HG02938 (cell line): Measurements from ENCODE around the gene MYO10.

Source experiments
- ATAC-seq: cut with Tn5 transposase; IDR thresholded peaks from one replicate; pipeline ENCODE4 v1.9.1; 2021; ENCODE audit warnings: mild to moderate bottlenecking, moderate library complexity; ENCODE audit not compliant: unreplicated experiment

The MYO10 gene

DNA sequence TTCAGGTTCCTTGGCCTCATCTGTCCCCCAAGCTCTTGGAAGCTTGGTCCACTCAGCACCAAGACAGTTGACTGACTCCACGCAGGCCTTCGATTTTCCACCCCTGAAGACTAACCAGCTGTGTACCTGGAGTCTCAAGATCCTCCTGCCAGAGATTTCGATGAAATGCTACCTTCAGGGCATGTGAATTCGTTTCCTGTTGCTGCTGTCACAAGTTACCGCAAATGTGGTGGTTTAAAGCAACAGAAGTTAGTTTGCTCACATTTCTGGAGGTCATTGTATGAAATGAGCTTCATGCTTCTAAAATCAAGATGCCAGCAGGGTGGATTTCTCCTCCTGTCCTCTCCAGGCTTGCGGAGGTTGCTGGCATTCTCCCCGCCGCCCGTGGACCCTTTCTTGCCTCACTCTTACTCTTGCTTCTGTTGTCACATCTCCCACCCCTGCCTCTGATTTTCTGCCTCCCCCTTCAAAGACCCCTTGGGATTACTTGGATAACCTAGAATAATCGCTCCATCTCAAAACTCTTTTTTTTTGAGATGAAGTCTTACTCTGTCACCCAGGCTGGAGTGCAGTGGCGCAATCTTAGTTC, 291.7 kb downstream of the MYO10 start:
- ATAC-seq: no peak

DNA sequence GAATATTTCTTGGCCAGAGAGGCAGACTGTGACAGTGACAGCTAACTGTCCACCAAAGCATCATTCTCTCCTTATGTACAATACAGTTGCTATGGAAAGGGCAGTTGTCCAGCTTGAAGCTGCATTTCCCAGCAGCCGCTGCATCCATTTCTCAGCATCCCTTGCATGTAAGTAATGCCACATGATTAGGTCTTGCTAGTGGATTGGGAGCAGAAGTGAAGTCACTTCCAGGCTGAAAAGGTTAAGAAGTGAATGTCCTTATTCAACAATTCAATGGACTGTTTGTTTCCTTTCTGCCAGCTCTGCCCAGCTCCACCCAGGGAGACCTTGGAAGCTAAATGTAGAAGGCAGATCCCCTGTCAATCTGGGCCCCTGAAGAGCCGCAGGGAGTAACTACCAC, 293.2 kb downstream of the MYO10 start:
- no peak for ATAC-seq

DNA sequence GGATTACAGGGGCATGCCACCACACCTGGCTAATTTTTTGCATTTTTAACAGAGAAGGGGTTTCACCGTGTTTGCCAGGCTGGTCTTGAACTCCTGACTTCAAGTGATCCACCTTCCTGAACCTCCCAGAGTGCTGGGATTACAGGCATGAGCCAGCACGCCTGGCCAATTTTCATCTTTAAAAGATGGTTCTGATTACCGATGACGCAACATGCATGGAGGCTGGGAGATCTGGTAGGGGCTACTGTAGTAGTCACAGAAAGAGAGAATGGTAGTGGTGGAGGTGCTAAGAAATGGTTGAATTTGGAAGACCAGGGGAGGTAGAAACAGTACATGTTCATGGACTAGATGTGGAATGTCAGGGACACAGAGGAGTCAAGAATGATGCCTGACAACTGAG, 296.9 kb downstream of the MYO10 start:
- no peak for ATAC-seq

DNA sequence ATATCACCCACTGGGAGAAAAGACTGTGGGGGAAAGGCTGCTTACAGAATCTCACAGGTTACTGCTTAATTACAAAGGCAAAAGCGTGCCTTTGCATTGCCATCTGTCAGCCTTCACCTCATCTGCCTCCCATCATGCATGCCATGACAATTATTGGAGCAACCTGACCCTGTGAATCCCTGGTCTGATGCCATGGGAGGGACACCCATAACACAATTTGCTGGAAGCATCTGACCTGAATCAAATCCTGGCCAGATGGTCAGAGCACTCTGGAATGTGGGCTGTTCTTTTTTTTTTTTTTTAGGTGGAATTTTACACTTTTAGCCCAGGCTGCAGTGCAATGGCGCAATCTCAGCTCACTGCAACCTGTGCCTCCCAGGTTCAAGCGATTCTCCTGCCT, 307.7 kb downstream of the MYO10 start:
- ATAC-seq: no peak

DNA sequence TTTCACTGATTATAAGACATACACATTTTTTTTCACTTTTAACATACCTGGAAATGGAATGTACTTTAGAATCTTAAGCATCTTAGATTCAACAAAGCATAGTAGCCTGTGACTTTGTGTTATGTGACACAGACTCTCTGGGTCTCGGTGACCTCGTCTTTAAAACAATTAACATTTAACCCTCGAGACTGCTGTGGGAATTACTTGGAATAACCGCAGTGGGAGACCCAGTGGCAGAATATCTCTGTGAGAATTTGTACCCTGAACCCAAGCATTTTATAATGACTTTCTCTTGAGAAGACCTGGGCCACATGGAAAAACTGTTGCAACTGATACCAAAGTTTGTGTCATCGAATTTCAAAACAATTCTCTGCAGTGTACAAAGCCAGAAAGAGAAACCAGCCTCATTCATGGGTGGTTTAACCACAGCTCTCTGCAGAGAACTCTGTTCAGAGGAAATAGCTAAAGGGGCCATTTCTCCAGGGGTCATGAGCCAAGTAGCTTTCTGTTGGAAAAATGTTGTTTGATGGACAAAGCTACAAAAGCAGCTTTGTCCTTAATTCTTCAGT, 309.3 kb downstream of the MYO10 start:
- ATAC-seq: peak; percentile 84

DNA sequence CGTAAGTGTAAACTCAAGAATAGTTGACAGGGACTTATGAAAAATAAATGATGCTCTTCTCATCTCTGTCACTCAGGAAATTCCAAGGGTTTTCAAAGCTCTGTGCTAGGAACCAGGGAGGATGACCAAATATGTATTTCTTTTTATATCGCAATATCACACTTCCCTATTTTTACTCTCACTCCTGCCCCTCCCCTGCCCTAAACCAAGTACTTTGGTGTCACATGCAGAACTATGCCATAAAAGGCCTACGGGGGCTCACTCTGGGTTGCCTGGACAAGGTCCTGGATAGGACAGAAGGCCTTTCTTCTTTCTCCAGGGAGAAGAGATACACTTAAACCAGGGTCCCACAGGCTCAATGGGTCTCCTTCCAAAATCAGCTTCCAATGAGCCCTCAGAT, 311.0 kb downstream of the MYO10 start:
- ATAC-seq: no peak

DNA sequence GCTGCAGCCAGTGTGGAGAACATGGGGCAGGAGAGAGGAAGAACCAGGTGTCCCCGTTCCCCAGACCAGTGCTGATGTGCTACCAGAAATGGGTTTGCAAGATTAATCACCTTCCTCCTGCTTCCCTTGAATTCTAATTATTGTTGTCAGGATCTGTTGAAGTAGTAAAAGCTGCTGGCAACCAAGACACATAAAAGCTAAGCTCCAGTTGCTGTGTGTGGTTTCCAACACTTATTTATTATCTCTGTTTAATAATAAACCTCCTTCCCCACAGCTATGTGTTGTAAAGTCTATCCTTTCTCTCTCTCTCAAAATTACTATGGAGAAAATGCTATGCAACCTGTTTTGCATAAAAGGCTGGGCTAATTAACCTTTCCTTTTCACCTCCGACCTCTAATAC, 317.0 kb downstream of the MYO10 start:
- ATAC-seq: no peak

DNA sequence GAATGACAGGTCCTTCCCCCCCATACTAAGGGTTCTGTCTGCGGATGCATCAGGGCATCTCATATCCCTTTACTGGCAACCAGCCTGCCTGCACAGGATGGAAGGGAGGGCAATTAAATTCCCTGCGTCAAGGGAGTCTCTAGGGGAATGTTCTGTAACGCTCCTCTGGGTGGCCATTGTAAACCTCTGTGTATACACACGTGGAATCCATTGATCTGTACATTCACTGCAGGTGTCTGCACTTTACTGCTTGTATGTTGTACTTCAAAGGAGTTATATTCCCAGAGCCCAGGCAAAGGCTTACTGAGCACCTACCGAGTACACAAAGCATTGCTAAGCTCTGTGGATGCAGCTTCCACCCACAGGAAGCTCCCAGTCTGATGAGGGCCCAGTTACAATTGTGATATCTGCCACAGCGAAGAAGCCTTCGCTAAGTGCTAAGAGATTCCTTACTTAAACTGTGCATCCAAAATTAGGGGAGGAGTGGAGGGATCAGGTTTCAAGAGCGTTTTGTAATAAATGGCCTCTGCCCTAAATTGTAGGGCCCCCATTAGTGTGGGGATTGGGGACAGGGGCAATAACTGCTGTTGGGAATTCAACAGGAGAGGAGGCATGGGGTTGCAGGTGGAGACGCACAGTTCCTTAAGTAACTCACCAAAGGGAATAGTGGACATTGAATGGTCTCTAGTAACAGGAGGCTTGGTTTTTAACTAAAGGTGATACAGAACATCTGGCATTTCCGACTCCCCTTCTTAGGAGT, 317.8 kb downstream of the MYO10 start:
- no peak for ATAC-seq

DNA sequence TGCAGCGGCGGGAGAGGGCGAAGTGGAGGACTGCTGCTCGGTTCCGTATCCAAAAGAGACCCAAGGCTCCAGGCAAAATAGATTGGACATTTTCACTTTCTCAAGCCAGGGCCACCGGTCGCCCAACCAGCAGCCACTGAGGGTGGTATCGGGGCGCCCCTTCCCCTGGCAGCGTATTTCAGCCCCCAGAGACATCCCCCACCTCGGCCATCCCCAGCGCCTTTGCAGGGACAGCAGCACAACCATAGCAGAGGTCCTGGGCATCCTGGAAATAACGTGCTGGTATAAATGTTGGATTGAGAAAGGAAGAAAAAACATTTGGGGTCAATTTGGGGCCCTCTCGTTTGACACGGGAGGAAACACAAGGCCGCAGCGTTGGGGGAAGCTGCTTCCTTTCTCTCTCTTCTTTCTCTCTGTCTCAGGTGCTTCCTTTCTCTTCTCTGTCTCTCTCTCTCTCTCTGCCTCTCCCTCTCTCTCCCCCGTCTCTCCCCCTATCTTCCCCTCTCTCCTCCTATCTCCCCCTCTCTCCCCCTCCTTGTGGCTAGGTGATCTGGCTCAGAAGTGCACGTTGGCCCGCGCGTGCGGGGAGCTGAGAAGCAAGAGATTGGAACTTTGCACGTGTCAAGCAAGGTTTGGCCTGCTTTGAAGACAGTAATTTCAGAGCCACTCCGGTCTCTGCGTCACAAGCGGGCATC, 318.7 kb downstream of the MYO10 start:
- ATAC-seq: peak; percentile 11

DNA sequence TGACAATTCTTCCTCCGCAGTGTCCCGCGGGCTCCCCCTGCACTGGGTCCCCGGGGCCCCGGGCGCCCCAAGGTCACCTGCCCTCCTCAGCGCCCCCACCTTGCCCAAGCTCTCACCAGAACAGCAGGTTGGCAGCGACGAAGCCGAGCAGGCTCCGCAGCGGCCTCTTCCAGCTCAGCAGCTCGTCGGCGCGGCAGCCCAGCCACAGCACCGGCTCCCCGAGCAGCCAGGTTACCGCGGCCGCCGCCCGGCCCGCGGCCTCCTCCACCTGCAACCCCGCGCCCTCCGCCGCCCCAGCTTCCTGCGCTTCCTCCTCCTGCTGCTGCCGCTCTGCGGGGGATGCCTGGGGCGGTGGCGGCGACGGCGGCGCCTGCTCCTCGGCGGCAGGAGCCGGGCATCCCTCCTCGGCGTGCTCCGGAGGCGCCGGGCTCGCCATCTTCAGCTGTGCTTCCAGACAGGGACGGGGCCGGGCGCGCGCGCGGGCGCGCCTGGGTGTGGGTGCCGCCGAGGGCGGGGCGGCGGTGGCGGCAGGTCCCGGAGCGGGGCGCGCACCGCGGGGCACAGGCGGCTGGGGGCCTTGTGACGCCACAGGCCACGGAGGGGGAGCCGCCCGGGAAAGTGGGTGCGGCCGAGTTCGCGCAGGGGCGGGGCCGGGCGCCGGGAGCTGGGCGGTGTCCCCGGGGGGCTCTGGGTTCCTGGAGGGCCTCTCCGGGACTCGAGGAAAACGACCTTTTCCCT, 319.4 kb downstream of the MYO10 start, which contains the start of gene RETREG1:
Gene RETREG1 (minus strand): TSS at position 462 of the 738 bp plus-strand sequence. CDS start 26 bp downstream, at position 436.
- ATAC-seq: peak; percentile 45

DNA sequence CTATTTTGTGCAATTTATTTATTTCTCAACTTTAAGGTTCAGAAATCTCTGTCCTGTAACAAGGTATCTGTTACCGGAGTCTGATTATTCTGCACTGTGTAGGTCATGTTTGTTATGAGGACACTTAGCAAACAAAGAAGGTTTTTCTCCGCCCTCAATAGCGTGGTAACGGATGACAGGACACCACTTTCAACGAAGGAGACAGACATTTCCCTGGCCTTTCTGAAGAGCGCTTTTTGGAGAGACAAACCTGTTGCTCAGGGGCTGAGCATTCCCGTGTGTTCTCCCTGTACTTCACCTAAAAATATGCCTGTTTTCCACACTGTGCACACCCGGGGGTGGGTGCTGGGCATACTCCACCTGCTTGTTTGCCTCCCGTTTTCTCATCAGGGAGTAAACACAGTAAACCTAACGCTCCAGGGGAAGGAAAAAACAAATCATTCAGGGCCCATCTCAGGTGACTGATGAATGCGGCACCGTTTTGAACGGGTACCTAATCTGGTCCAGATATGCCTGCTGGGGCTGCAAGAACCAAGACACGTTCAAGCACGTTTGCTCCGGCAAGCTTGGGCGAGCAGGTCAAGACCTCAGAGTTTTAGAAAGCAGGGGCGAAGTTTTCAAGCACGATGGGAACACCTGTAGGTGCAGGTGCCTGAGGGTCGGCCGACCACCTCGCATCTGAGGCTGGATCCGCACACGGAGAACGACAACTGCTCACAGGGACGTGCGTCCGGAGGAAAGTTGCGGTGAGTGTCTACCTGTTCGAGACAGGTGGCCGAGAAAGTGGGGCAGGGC, 320.1 kb downstream of the MYO10 start:
- ATAC-seq: no peak

DNA sequence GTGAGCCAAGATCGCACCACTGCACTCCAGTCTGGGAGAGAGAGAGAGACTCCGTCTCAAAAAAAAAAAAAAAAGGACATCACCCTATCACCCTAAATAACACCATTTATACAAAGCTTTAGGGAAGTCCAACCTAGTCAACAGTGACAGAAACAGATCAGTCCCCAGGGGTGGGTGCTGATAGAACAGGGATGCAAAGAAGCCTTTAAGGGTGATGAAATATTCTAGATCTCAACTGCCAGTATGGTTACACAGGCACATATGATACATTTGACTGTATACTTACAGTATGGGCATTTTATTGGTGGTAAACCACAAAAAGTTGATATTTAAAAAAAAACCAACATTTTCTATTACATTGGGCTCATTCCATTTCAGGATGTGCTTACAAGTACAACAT, 324.1 kb downstream of the MYO10 start:
- ATAC-seq: no peak
